Retinal pigment epithelial cell (primary cell): Measurements from ENCODE around the gene MYB.

ENCODE experiments used
- DNase-seq: peaks from one replicate; pipeline ENCODE4 v3.0.0-alpha.2; 2010; ENCODE audit warnings: low read depth
- H3K4me3 ChIP-seq: 2 replicates; pipeline ENCODE4 v1.5.1; 2011; ENCODE audit warnings: mild to moderate bottlenecking, low read length, control low read depth, moderate library complexity
- TF ChIP-seq, protein P1 (sequence below): conservative IDR thresholded peaks from 2 replicates; pipeline ENCODE4 v1.5.1; 2011; ENCODE audit warnings: low read depth, low read length, control low read depth, inconsistent platforms

The MYB gene

DNA sequence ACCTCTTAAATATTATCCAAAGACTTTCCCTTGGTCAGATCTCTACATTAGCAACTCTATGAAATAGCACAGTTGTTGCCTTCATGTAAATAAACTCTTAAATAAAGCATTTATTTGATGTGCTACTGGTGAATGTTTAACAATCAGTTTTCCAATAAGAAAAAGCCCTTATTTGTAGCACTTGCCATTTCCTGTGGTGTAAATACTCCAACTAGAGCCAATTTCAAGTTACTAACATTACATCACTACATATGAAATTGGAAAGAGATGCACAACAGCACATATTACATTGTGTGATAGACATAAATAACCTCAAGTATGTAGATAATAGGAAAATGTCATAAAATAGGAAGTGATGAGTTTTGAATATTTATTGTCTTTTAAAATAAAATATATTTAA, 5.0 kb upstream of the MYB start:
- H3K4me3 ChIP-seq: no peak overlapping the region
- TF ChIP-seq, protein P1, sequence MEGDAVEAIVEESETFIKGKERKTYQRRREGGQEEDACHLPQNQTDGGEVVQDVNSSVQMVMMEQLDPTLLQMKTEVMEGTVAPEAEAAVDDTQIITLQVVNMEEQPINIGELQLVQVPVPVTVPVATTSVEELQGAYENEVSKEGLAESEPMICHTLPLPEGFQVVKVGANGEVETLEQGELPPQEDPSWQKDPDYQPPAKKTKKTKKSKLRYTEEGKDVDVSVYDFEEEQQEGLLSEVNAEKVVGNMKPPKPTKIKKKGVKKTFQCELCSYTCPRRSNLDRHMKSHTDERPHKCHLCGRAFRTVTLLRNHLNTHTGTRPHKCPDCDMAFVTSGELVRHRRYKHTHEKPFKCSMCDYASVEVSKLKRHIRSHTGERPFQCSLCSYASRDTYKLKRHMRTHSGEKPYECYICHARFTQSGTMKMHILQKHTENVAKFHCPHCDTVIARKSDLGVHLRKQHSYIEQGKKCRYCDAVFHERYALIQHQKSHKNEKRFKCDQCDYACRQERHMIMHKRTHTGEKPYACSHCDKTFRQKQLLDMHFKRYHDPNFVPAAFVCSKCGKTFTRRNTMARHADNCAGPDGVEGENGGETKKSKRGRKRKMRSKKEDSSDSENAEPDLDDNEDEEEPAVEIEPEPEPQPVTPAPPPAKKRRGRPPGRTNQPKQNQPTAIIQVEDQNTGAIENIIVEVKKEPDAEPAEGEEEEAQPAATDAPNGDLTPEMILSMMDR: no peak
- no peak for DNase-seq

- TF ChIP-seq, protein P1: no peak
- no peak overlapping the region for H3K4me3 ChIP-seq
- no peak for DNase-seq
These were observed 4.6 kb upstream of the MYB start for GRCh38 chr6:135176464-135176863.

- no peak for DNase-seq
- H3K4me3 ChIP-seq: no peak overlapping the region
- TF ChIP-seq, protein P1: no peak
These were observed 1.7 kb upstream of the MYB start for GRCh38 chr6:135179372-135179771.

DNA sequence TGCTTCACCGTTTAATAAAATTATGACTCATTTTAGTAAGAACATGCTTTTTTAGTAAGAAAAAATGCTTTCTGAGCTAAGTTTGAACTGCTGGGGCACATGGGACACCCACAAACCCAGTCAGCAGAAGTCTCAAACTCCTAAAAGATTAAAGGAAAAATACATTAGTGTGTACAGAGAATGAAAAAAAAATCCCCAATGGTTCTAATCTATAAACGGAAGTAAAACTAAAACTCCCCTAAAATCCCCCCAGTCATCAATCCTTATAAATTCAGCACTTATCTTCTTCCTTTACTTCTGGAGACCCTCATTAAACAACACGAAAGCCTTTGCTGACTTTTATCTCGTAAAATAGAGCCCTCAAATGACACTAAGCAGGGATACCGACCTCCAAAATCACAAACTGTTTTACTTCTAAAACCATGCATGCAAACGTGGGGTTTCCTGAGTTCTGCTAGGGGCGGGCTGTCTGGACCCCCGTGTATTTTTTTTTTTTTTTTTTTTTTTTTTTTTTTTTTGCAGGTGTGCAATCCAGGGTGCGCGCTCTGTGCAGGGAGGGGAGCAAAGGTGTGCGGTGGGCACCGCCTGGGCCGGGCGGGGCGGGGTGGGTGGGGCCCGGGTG, 1.1 kb upstream of the MYB start:
- no peak for DNase-seq
- H3K4me3 ChIP-seq: peak overlapping the region; percentile 48
- TF ChIP-seq, protein P1: no peak

DNA sequence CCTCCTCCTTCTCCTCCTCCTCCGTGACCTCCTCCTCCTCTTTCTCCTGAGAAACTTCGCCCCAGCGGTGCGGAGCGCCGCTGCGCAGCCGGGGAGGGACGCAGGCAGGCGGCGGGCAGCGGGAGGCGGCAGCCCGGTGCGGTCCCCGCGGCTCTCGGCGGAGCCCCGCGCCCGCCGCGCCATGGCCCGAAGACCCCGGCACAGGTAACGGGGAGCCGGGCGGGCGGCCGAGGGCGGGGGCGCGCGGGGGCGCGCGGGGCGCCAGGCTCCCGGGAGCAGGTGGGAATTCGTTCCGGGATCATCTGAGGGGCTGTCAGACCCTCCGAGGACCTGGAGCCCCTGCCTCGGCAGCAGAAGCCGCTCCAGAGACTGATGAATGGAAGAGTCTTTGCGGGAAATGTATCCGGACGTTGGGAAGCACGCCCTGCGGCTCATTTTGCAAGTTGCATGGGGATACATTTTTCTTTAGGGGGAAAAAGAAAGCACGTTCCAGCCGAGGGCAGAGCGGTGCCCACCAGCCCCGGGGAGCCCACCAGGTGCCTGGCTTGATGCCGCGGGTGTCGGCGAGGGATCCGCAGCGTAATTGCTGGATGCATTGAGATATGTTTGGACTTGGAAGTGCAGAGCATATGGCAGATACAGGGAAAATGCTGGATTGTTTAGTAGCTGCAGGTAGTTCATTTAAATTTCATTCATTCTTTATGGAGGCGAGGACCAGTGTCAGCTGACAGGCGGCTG, 394 bp downstream of the MYB start:
- peak overlapping the region; percentile 55 for H3K4me3 ChIP-seq
- no peak for DNase-seq
- TF ChIP-seq, protein P1: no peak

GRCh38 chr6:135182071-135183001, 1.2 kb downstream of the MYB start:
- TF ChIP-seq, protein P1: no peak
- H3K4me3 ChIP-seq: peak overlapping the region; percentile 55
- no peak for DNase-seq
